Fibroblast of the aortic adventitia (primary cell): ENCODE results near the gene PMFBP1. TPM values are rescaled to one million over a fixed set of nuclear protein-coding genes. Genes with fewer than 3 reads are reported as not detected.

Experiments
- DNase-seq: peaks from one replicate; pipeline ENCODE4 v3.0.0-alpha.2; 2010; ENCODE audit warnings: low read depth
- H3K4me3 ChIP-seq: 2 replicates; pipeline ENCODE4 v1.5.1; 2011; ENCODE audit warnings: low read depth, mild to moderate bottlenecking, control low read depth, low read length, moderate library complexity
- CTCF ChIP-seq: IDR thresholded peaks from 2 replicates; pipeline ENCODE4 v1.5.1; 2011; ENCODE audit warnings: mild to moderate bottlenecking, low read length, control low read depth, inconsistent platforms; ENCODE audit not compliant: insufficient read depth
- total RNA-seq: library from RNA; depleted of rRNA; stranded (reverse); fragments of >200 nt; gene quantifications from 2 replicates; pipeline ENCODE4 v1.2.3, GENCODE V29; 2012; ENCODE audit warnings: low replicate concordance

Gene PMFBP1
- total RNA-seq, 1 donor: 0.09 TPM

GRCh38 chr16:72073560-72074230 is 98.3 kb downstream of the PMFBP1 start:
- peak; percentile 83 for DNase-seq
- TF ChIP-seq CTCF: no peak
- no peak overlapping the region for H3K4me3 ChIP-seq

- no peak overlapping the region for H3K4me3 ChIP-seq
- peak; percentile 90 for DNase-seq
- no peak for TF ChIP-seq CTCF
These were observed 99.2 kb downstream of the PMFBP1 start for GRCh38 chr16:72072514-72073342.

Other genes with a start within 250 kb of the PMFBP1 start
- not detected in 2 replicates for gene PKD1L3, start 171.8 kb downstream of the PMFBP1 start, total RNA-seq
- gene DHODH, start 163.4 kb downstream of the PMFBP1 start, total RNA-seq: 1.8 and 3.3 TPM in 2 replicates
- 0.27 TPM in 1 of 2 replicates, not detected in the other for gene HP, start 117.7 kb downstream of the PMFBP1 start, total RNA-seq
- not detected in 2 replicates for gene HPR, start 108.9 kb downstream of the PMFBP1 start, total RNA-seq
- gene TXNL4B, start 78.5 kb downstream of the PMFBP1 start, total RNA-seq: 8.1 and 24.8 TPM in 2 replicates
- 39.1 and 158 TPM in 2 replicates for gene DHX38, start 78.3 kb downstream of the PMFBP1 start, total RNA-seq